ENCODE data around the gene MISP3. TPM values are rescaled to one million over a fixed set of nuclear protein-coding genes. Genes with fewer than 3 reads are reported as not detected.
"Not testable (repeated sequence)": the region's sequence is repeated elsewhere in the genome, so short reads cannot be mapped to it uniquely, and the experiment has no call there.

MISP3 gene
- 0.08 TPM for polyA plus RNA-seq (2013, experiment 1 of 2)
- polyA plus RNA-seq (2013, experiment 2 of 2) = 0.10 TPM

GRCh38 chr19:14072535-14073260 is at the start of gene MISP3:
Gene MISP3, plus strand, starts transcription at chr19:14072786. Its CDS starts 524 bp downstream, at chr19:14073310.
- no CpG with 5 or more reads among the region's 51 CpGs for WGBS (ENCODE audit: extremely low coverage, insufficient coverage, low lambda C conversion rate)
- peak within 1 kb of the TSS; percentile 17 for H3K4me3 ChIP-seq (ENCODE audit: low read length)
- no peaks in the 10 kb centered on the region for H3K79me1 ChIP-seq (ENCODE audit: low read length)
- H3K4me2 ChIP-seq (ENCODE audit: low read length) = peak within 1 kb of the TSS; percentile 95
- H2BK5ac ChIP-seq (ENCODE audit: low read length) = no peak within 1 kb of the TSS
- no peak within 1 kb of the TSS for H3K4ac ChIP-seq (ENCODE audit: low read depth, low read length)
- H2BK15ac ChIP-seq (replicated peaks; ENCODE audit: low read depth) = no peak within 1 kb of the TSS
- peak within 1 kb of the TSS; percentile 90 for H3K56ac ChIP-seq (ENCODE audit: low read length)
- H3K4me1 ChIP-seq (ENCODE audit: control insufficient read depth, low read depth, low read length) = peaks cover 1% of the 10 kb centered on the region
- no peak within 1 kb of the TSS for H4K8ac ChIP-seq (ENCODE audit: low read depth, low read length)
- peaks cover 6% of the 10 kb centered on the region for H3K27me3 ChIP-seq (ENCODE audit: insufficient read depth, low read length, poor library complexity)
- peak within 1 kb of the TSS; percentile 52 for H3K18ac ChIP-seq (ENCODE audit: low read length)
- H3K23ac ChIP-seq (ENCODE audit: low read length) = no peak within 1 kb of the TSS
- no peaks in the 10 kb centered on the region for H3K36me3 ChIP-seq (ENCODE audit: control insufficient read depth, insufficient read depth, low read length)
- peak within 1 kb of the TSS; percentile 69 for H3K9ac ChIP-seq (ENCODE audit: low read length)
- no peak for DNase-seq
- no peaks in the 10 kb centered on the region for H3K79me2 ChIP-seq (ENCODE audit: control insufficient read depth, insufficient read depth, low read length)
- H2BK120ac ChIP-seq (ENCODE audit: low read depth, low read length) = no peak within 1 kb of the TSS
- H2AK5ac ChIP-seq (ENCODE audit: low read length) = no peak within 1 kb of the TSS
- H4K5ac ChIP-seq (ENCODE audit: low read length) = no peak within 1 kb of the TSS
- H3K27ac ChIP-seq (ENCODE audit: low read depth, low read length) = no peak within 1 kb of the TSS

- peak; percentile 92 for DNase-seq
- WGBS (ENCODE audit: extremely low coverage, insufficient coverage, low lambda C conversion rate) = no CpG with 5 or more reads among the region's 9 CpGs
Observed at GRCh38 chr19:14023404-14024235, 49.0 kb upstream of the MISP3 start.

DNA sequence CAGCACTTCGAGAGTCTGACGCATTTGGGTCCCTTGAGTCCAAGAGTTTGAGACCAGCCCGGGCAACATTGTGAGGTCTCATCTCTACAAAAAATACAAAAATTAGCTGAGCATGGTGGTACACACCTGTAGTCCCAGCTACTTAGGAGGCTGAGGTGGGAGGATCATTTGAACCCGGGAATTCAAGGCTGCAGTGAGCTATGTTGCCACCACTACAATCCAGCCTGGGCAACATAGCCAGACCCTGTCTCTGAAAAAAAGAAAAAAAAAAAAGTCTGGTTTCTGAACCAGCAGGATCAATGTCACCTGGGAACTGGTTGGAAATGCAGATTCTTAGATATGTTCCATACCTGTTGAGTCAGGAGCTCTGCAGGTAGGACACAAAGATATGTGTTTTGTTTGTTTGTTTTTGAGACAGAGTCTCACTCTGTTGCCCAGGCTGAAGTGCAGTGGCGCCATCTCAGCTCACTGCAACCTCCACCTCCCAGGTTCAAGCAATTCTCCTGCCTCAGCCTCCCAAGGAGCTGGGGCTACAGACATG is 45.9 kb upstream of the MISP3 start:
- H3K79me2 ChIP-seq (ENCODE audit: control insufficient read depth, insufficient read depth, low read length); H2BK5ac ChIP-seq (ENCODE audit: low read length); H2AK5ac ChIP-seq (ENCODE audit: low read length); H2BK15ac ChIP-seq (replicated peaks; ENCODE audit: low read depth); H3K27ac ChIP-seq (ENCODE audit: low read depth, low read length); DNase-seq; H3K18ac ChIP-seq (ENCODE audit: low read length); H3K4ac ChIP-seq (ENCODE audit: low read depth, low read length); H3K27me3 ChIP-seq (ENCODE audit: insufficient read depth, low read length, poor library complexity); H3K56ac ChIP-seq (ENCODE audit: low read length); H3K4me2 ChIP-seq (ENCODE audit: low read length); H3K36me3 ChIP-seq (ENCODE audit: control insufficient read depth, insufficient read depth, low read length); H4K8ac ChIP-seq (ENCODE audit: low read depth, low read length); H3K4me1 ChIP-seq (ENCODE audit: control insufficient read depth, low read depth, low read length); H2BK120ac ChIP-seq (ENCODE audit: low read depth, low read length); H4K5ac ChIP-seq (ENCODE audit: low read length); H3K4me3 ChIP-seq (ENCODE audit: low read length); H3K79me1 ChIP-seq (ENCODE audit: low read length); H3K23ac ChIP-seq (ENCODE audit: low read length); H3K9ac ChIP-seq (ENCODE audit: low read length): not testable (repeated sequence)
- no CpG with 5 or more reads among the region's 5 CpGs for WGBS (ENCODE audit: extremely low coverage, insufficient coverage, low lambda C conversion rate)

More at GRCh38 chr19:14023404-14024235, 49.0 kb upstream of the MISP3 start:
- H3K23ac ChIP-seq (ENCODE audit: low read length) = no peak overlapping the region
- no peak overlapping the region for H3K9ac ChIP-seq (ENCODE audit: low read length)
- H3K4me3 ChIP-seq (ENCODE audit: low read length) = no peak overlapping the region
- no peak overlapping the region for H2BK5ac ChIP-seq (ENCODE audit: low read length)
- no peak overlapping the region for H3K4ac ChIP-seq (ENCODE audit: low read depth, low read length)
- no peak overlapping the region for H3K4me2 ChIP-seq (ENCODE audit: low read length)
- no peak overlapping the region for H3K18ac ChIP-seq (ENCODE audit: low read length)
- H3K79me1 ChIP-seq (ENCODE audit: low read length) = no peaks in the 10 kb centered on the region
- H4K5ac ChIP-seq (ENCODE audit: low read length) = no peak overlapping the region
- H3K79me2 ChIP-seq (ENCODE audit: control insufficient read depth, insufficient read depth, low read length) = no peaks in the 10 kb centered on the region
- H3K56ac ChIP-seq (ENCODE audit: low read length) = peak overlapping the region; percentile 58
- no peak overlapping the region for H3K27ac ChIP-seq (ENCODE audit: low read depth, low read length)
- H2AK5ac ChIP-seq (ENCODE audit: low read length) = no peak overlapping the region
- no peaks in the 10 kb centered on the region for H3K27me3 ChIP-seq (ENCODE audit: insufficient read depth, low read length, poor library complexity)
- no peak overlapping the region for H2BK120ac ChIP-seq (ENCODE audit: low read depth, low read length)
- no peaks in the 10 kb centered on the region for H3K4me1 ChIP-seq (ENCODE audit: control insufficient read depth, low read depth, low read length)
- H2BK15ac ChIP-seq (replicated peaks; ENCODE audit: low read depth) = no peak overlapping the region
- no peak overlapping the region for H4K8ac ChIP-seq (ENCODE audit: low read depth, low read length)
- no peaks in the 10 kb centered on the region for H3K36me3 ChIP-seq (ENCODE audit: control insufficient read depth, insufficient read depth, low read length)

DNA sequence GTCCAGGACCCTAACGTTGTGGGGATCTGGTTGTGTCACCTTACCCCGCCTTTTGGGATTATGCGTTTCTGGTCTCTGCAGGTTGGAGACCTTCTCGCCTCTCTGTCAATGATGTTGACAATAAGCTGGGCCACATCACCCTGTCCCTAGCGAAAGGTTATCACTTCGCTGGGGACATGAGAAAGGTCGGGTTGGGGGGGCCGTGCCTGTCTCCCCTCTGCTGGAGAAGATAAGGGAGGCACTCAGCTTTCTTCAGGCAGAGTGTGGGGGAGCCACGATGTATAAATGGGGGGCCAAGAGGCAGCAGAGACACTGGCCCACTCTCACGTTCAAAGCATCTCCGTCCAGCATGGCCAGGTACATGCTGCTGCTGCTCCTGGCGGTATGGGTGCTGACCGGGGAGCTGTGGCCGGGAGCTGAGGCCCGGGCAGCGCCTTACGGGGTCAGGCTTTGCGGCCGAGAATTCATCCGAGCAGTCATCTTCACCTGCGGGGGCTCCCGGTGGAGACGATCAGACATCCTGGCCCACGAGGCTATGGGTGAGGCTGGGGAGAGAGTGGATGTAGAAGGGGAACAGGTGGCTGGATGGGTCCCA is 44.6 kb upstream of the MISP3 start, which contains the start of gene RLN3:
TSS of gene RLN3 (plus strand) at position 293 of the 595 bp plus-strand sequence. CDS start at position 350, 57 bp downstream.
- H3K36me3 ChIP-seq (ENCODE audit: control insufficient read depth, insufficient read depth, low read length) = no peaks in the 10 kb centered on the region
- H3K27me3 ChIP-seq (ENCODE audit: insufficient read depth, low read length, poor library complexity) = no peaks in the 10 kb centered on the region
- no peak within 1 kb of the TSS for H2BK120ac ChIP-seq (ENCODE audit: low read depth, low read length)
- H3K56ac ChIP-seq (ENCODE audit: low read length) = no peak within 1 kb of the TSS
- H3K9ac ChIP-seq (ENCODE audit: low read length) = no peak within 1 kb of the TSS
- H3K4ac ChIP-seq (ENCODE audit: low read depth, low read length) = no peak within 1 kb of the TSS
- no peaks in the 10 kb centered on the region for H3K79me2 ChIP-seq (ENCODE audit: control insufficient read depth, insufficient read depth, low read length)
- no peak within 1 kb of the TSS for H4K5ac ChIP-seq (ENCODE audit: low read length)
- H3K23ac ChIP-seq (ENCODE audit: low read length) = no peak within 1 kb of the TSS
- no peak within 1 kb of the TSS for H3K4me3 ChIP-seq (ENCODE audit: low read length)
- H3K4me2 ChIP-seq (ENCODE audit: low read length) = no peak within 1 kb of the TSS
- no CpG with 5 or more reads among the region's 24 CpGs for WGBS (ENCODE audit: extremely low coverage, insufficient coverage, low lambda C conversion rate)
- H2AK5ac ChIP-seq (ENCODE audit: low read length) = no peak within 1 kb of the TSS
- DNase-seq = no peak
- H3K27ac ChIP-seq (ENCODE audit: low read depth, low read length) = no peak within 1 kb of the TSS
- H3K4me1 ChIP-seq (ENCODE audit: control insufficient read depth, low read depth, low read length) = no peaks in the 10 kb centered on the region
- H3K18ac ChIP-seq (ENCODE audit: low read length) = no peak within 1 kb of the TSS
- H4K8ac ChIP-seq (ENCODE audit: low read depth, low read length) = no peak within 1 kb of the TSS
- H2BK5ac ChIP-seq (ENCODE audit: low read length) = no peak within 1 kb of the TSS
- H2BK15ac ChIP-seq (replicated peaks; ENCODE audit: low read depth) = no peak within 1 kb of the TSS
- no peaks in the 10 kb centered on the region for H3K79me1 ChIP-seq (ENCODE audit: low read length)

GRCh38 chr19:14028901-14029300 is 43.7 kb upstream of the MISP3 start:
- H3K23ac ChIP-seq (ENCODE audit: low read length) = no peak overlapping the region
- H2BK120ac ChIP-seq (ENCODE audit: low read depth, low read length) = no peak overlapping the region
- no peak overlapping the region for H3K27ac ChIP-seq (ENCODE audit: low read depth, low read length)
- no peak overlapping the region for H3K4me3 ChIP-seq (ENCODE audit: low read length)
- no peak overlapping the region for H2BK5ac ChIP-seq (ENCODE audit: low read length)
- H4K5ac ChIP-seq (ENCODE audit: low read length) = no peak overlapping the region
- H3K4me1 ChIP-seq (ENCODE audit: control insufficient read depth, low read depth, low read length) = no peaks in the 10 kb centered on the region
- DNase-seq = no peak
- H3K56ac ChIP-seq (ENCODE audit: low read length) = no peak overlapping the region
- H3K36me3 ChIP-seq (ENCODE audit: control insufficient read depth, insufficient read depth, low read length) = no peaks in the 10 kb centered on the region
- no peak overlapping the region for H2AK5ac ChIP-seq (ENCODE audit: low read length)
- H3K18ac ChIP-seq (ENCODE audit: low read length) = no peak overlapping the region
- no CpG with 5 or more reads among the region's 4 CpGs for WGBS (ENCODE audit: extremely low coverage, insufficient coverage, low lambda C conversion rate)
- no peak overlapping the region for H3K4ac ChIP-seq (ENCODE audit: low read depth, low read length)
- H3K79me2 ChIP-seq (ENCODE audit: control insufficient read depth, insufficient read depth, low read length) = no peaks in the 10 kb centered on the region
- H3K79me1 ChIP-seq (ENCODE audit: low read length) = no peaks in the 10 kb centered on the region
- H3K4me2 ChIP-seq (ENCODE audit: low read length) = no peak overlapping the region
- H2BK15ac ChIP-seq (replicated peaks; ENCODE audit: low read depth) = no peak overlapping the region
- no peaks in the 10 kb centered on the region for H3K27me3 ChIP-seq (ENCODE audit: insufficient read depth, low read length, poor library complexity)
- no peak overlapping the region for H4K8ac ChIP-seq (ENCODE audit: low read depth, low read length)
- H3K9ac ChIP-seq (ENCODE audit: low read length) = no peak overlapping the region
